ENCODE data around the gene RCE1.
"Not testable (repeated sequence)": the region's sequence is repeated elsewhere in the genome, so short reads cannot be mapped to it uniquely, and the experiment has no call there.

RCE1 gene, protein sequence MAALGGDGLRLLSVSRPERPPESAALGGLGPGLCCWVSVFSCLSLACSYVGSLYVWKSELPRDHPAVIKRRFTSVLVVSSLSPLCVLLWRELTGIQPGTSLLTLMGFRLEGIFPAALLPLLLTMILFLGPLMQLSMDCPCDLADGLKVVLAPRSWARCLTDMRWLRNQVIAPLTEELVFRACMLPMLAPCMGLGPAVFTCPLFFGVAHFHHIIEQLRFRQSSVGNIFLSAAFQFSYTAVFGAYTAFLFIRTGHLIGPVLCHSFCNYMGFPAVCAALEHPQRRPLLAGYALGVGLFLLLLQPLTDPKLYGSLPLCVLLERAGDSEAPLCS

DNA sequence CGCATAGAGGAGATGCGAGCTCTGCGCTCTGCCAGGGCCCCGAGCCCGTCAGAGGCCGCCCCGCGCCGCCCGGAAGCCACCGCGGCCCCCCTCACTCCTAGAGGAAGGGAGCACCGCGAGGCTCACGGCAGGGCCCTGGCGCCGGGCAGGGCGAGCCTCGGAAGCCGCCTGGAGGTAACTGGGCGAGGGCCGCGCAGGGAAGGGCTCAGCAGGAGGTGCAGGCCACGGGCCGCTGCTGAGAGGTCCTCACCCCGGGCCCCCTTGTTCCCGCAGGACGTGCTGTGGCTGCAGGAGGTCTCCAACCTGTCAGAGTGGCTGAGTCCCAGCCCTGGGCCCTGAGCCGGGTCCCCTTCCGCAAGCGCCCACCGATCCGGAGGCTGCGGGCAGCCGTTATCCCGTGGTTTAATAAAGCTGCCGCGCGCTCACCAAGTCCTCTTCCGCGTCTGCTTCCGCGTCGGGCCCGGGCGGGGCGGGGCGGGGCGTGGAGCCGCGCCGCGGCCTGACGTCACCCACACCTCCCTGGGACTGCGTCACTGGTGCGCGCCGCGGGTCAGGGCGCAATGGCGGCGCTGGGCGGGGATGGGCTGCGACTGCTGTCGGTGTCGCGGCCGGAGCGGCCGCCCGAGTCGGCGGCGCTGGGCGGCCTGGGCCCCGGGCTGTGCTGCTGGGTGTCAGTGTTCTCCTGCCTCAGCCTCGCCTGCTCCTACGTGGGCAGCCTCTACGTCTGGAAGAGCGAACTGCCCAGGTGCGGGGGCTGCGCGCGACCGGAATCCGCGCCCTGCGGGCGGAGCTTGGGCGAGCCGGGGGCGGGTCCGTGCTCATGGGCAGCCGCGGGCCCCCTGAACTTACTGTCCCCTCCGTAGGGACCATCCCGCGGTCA is at the start of gene RCE1:
RCE1 (plus strand) TSS at position 546 of the 880 bp plus-strand sequence; CDS start at position 561, 15 bp downstream.
- peak; percentile 93 for DNase-seq

- not testable (repeated sequence) for DNase-seq
Measured at GRCh38 chr11:66799815-66800214, 43.4 kb upstream of the RCE1 start.

- no peak for DNase-seq
Measured at GRCh38 chr11:66800720-66801428, 42.4 kb upstream of the RCE1 start.

DNA sequence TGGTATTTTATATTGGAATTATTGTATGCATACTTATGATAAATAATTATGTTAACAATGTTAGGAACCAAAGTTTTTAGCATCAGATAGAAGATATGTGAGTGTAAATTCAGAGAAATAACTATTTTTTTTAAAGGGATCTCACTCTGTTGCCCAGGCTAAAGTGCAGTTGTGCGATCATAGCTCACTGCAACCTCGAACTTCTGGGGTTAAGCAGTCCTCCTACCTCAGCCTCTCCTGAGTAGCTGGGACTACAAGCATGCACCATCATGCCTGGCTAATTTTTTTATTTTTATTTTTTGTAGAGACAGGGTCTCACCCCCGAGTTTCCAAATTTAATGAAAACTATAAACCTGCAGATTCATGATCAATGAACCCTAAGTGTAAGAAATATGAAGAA is 33.6 kb upstream of the RCE1 start:
- no peak for DNase-seq

GRCh38 chr11:66810576-66811185 is 32.6 kb upstream of the RCE1 start:
- no peak for DNase-seq

DNA sequence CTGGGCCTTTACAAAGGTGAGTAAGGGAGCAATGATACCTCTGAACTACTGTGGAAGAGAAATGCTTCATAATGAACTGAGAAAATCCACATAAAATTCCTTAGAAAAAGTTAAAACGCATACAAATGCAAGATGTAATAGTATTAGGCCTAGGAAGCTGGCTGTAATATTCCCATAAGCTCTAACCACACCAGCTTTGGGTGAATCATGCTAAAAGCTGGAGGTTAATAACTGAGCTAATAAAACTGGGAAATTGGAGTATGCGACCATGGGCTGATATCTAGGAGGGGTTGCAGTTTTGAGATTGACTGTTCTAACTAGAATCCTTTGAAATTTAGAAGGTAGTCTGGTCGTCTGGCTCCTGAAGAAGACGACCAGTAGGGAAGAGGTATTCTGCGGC is 28.6 kb upstream of the RCE1 start:
- no peak for DNase-seq

- DNase-seq: no peak
Measured at GRCh38 chr11:66815646-66816045, 27.6 kb upstream of the RCE1 start.

- DNase-seq: no peak
Measured at GRCh38 chr11:66818231-66818955, 24.8 kb upstream of the RCE1 start.

DNA sequence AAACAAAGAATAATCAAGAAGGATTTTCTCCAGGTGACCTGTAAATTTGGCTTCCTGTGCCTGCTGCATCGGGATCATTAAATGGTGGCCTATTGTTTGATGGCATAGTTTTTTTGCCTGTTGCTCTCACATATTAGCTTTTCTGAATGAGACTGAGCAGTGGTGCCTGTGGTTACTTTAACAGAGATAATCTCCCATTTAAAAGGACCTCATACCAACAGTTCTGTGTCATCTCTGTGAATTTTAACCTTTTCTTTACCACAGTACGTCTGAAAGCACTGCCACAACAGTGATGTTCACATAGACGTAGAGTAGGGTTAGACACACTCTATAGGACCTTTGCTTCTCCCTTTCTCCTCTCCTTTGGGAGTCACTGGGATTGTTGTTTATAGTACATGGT is 22.9 kb upstream of the RCE1 start:
- DNase-seq: no peak

GRCh38 chr11:66820901-66821300 is 22.3 kb upstream of the RCE1 start:
- no peak for DNase-seq

- DNase-seq: no peak
Measured at GRCh38 chr11:66823700-66824099, 19.5 kb upstream of the RCE1 start.

DNA sequence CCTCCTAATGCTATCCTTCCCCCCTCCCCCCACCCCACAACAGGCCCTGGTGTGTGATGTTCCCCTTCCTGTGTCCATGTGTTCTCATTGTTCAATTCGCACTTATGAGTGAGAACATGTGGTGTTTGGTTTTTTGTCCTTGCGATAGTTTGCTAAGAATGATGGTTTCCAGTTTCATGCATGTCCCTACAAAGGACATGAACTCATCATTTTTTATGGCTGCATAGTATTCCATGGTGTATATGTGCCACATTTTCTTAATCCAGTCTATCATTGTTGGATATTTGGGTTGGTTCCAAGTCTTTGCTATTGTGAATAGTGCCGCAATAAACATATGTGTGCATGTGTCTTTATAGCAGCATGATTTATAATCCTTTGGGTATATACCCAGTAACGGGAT is 18.7 kb upstream of the RCE1 start:
- not testable (repeated sequence) for DNase-seq

- DNase-seq: no peak
Measured at GRCh38 chr11:66834539-66834845, 8.7 kb upstream of the RCE1 start.

GRCh38 chr11:66834943-66835342 is 8.3 kb upstream of the RCE1 start:
- no peak for DNase-seq

GRCh38 chr11:66835768-66836405 is 7.4 kb upstream of the RCE1 start:
- DNase-seq: no peak

DNA sequence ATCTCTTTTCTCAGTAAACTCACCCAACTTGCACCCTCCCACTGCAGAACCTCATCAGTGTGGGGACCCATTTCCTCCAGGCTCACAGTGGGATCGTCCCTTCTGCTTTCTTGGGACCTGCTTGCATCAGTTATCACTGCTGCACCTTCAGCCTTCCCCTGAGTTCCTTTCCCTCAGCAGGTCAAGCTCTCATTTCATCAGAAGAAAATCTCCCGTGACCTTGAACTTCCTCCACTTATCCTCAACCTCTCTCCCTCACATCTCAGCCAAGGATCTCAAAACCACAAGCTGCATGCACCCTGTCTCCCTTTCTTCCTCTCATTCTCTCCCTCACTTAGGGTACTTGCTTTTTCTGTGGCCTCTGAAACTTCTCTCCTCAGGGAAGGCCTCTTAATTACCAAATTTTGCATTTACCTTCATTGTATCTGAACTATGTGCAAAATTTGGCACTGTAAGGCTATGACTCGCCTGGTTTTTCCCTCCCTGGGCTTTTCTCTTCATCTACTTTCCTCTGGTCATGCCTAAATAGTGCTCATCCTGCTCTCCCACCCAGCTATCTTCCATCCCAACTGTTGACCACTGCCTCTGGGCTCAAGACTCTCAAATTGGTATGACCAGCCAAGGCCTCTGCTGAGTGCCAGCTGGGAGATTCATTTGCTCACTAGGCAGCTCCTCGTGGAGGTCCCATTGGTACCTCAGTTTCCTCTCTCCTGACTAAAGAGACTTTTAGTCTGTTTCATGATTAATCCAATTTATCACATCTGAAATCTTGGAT is 2.7 kb upstream of the RCE1 start:
- DNase-seq: no peak

GRCh38 chr11:66841861-66842260 is 1.4 kb upstream of the RCE1 start:
- DNase-seq: peak; percentile 26

DNA sequence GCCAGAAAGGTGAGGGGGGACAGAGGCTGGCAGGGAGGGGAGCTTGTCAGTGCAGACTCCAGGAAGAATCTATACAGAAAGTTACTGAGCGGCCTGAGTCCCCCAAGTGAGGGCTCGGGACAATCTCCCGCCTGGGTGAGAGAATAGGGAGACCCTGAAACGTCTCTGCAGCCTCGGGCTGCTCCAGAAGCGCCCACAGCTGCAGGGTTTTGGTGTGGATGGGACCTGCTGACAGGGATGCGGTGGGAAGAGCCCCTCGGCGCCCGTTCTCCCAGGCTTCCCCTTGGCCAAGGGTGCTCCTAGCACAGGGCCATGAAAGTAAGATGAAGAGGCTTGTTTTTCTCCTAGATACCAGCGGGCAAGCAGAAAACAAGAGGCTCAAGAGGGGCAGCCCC is 743 bp upstream of the RCE1 start:
- DNase-seq: peak; percentile 26

GRCh38 chr11:66843776-66844495 is 695 bp downstream of the RCE1 start:
- DNase-seq: peak; percentile 18

- peak; percentile 22 for DNase-seq
Measured at GRCh38 chr11:66844496-66845142, 1.4 kb downstream of the RCE1 start.
